HEK293 (cell line): ENCODE results near the gene ST3GAL2.

Experiments used
- CTCF ChIA-PET: fragments of 350-600 bp; formaldehyde crosslinking; extraction: SDS; loops from one replicate; lab custom pipeline; 2021; ENCODE audit warnings: antibody characterized with exemption; lab: Yijun Ruan, JAX
- POLR2A ChIA-PET: fragments of 300-600 bp; formaldehyde crosslinking; extraction: SDS; loops from one replicate; lab custom pipeline; 2020; ENCODE audit warnings: antibody characterized with exemption, inconsistent platforms; lab: Yijun Ruan, JAX
- H3K27ac ChIP-seq: fragments of 200-500 bp; sonication (Bioruptor generic); 2 replicates; pipeline ENCODE4 v1.5.1; 2014; ENCODE audit warnings: low read depth, low read length, control low read depth, inconsistent platforms; ENCODE audit errors: extremely low read depth
- H3K36me3 ChIP-seq, 2 experiments: fragments of 200-500 bp in 1 of 2; sonication (Bioruptor generic) in 1 of 2; 1 replicate in 1 of 2; 2 replicates in 1 of 2; pipeline ENCODE4 v1.5.1; 2014 to 2017; ENCODE audit warnings: inconsistent platforms in 2 of 2, low read length in 2 of 2; ENCODE audit not compliant: control insufficient read depth in 2 of 2, insufficient read depth in 1 of 2
- H3K4me1 ChIP-seq: fragments of 200-500 bp; sonication (Bioruptor generic); 2 replicates; pipeline ENCODE4 v1.5.1; 2014; ENCODE audit warnings: mild to moderate bottlenecking, low read length, inconsistent platforms; ENCODE audit not compliant: control insufficient read depth, insufficient read depth
- H3K4me3 ChIP-seq: 2 replicates; pipeline ENCODE4 v1.5.1; 2011; ENCODE audit warnings: low read depth, mild to moderate bottlenecking, control low read depth, low read length, moderate library complexity
- H3K9me3 ChIP-seq: fragments of 200-500 bp; sonication (Bioruptor generic); 2 replicates; pipeline ENCODE4 v1.5.1; 2014; ENCODE audit warnings: low read depth, low read length, inconsistent platforms; ENCODE audit not compliant: control insufficient read depth, insufficient read depth
- PRDM1 ChIP-seq: fragments of 450-650 bp; formaldehyde crosslinking; IDR thresholded peaks from 2 replicates; pipeline ENCODE4; 2016; ENCODE audit warnings: missing biosample characterization, missing genetic modification characterization
- RBAK ChIP-seq: fragments of 450-650 bp; formaldehyde crosslinking; IDR thresholded peaks from 2 replicates; pipeline ENCODE4 v1.5.1; 2016; ENCODE audit warnings: missing biosample characterization, missing genetic modification characterization
- SP7 ChIP-seq: fragments of 450-650 bp; formaldehyde crosslinking; IDR thresholded peaks from 2 replicates; pipeline ENCODE4 v1.5.1; 2016; ENCODE audit warnings: missing biosample characterization, missing genetic modification characterization
- ZBTB17 ChIP-seq: fragments of 450-650 bp; formaldehyde crosslinking; IDR thresholded peaks from 2 replicates; pipeline ENCODE4 v1.5.1; 2016; ENCODE audit warnings: missing biosample characterization, missing genetic modification characterization
- ZEB2 ChIP-seq: fragments of 450-650 bp; formaldehyde crosslinking; IDR thresholded peaks from 2 replicates; pipeline ENCODE4 v1.5.1; 2016; ENCODE audit warnings: missing biosample characterization, missing genetic modification characterization
- ZFP69B ChIP-seq: fragments of 450-650 bp; formaldehyde crosslinking; IDR thresholded peaks from 2 replicates; pipeline ENCODE4 v1.5.1; 2016; ENCODE audit warnings: missing biosample characterization, missing genetic modification characterization
- ZIC2 ChIP-seq: fragments of 450-650 bp; formaldehyde crosslinking; IDR thresholded peaks from 2 replicates; pipeline ENCODE4 v1.5.1; 2016; ENCODE audit warnings: missing biosample characterization, missing genetic modification characterization
- ZNF366 ChIP-seq: fragments of 450-650 bp; formaldehyde crosslinking; conservative IDR thresholded peaks from 2 replicates; pipeline ENCODE4 v1.5.1; 2016; ENCODE audit warnings: missing biosample characterization, missing genetic modification characterization
- ZNF600 ChIP-seq: fragments of 450-650 bp; formaldehyde crosslinking; IDR thresholded peaks from 2 replicates; pipeline ENCODE4 v1.5.1; 2016; ENCODE audit warnings: missing biosample characterization, missing genetic modification characterization
- ZNF654 ChIP-seq: fragments of 450-650 bp; formaldehyde crosslinking; IDR thresholded peaks from 2 replicates; pipeline ENCODE4 v1.5.1; 2016; ENCODE audit warnings: low read depth, missing biosample characterization, missing genetic modification characterization
- ZNF660 ChIP-seq: fragments of 450-650 bp; IDR thresholded peaks from 2 replicates; pipeline ENCODE4 v1.5.1; 2018; ENCODE audit warnings: missing biosample characterization, mild to moderate bottlenecking, missing genetic modification characterization
- TF ChIP-seq, protein P1 (sequence below): fragments of 450-650 bp; formaldehyde crosslinking; IDR thresholded peaks from 2 replicates; pipeline ENCODE4 v1.5.1; 2016; ENCODE audit warnings: missing biosample characterization, missing genetic modification characterization
- TF ChIP-seq, protein P2 (sequence below): fragments of 450-650 bp; formaldehyde crosslinking; IDR thresholded peaks from 2 replicates; pipeline ENCODE4 v1.5.1; 2017; ENCODE audit warnings: missing biosample characterization, missing genetic modification characterization
- TF ChIP-seq, protein P3 (sequence below): fragments of 450-650 bp; formaldehyde crosslinking; IDR thresholded peaks from 2 replicates; pipeline ENCODE4 v1.5.1; 2017; ENCODE audit warnings: missing biosample characterization, mild to moderate bottlenecking, missing genetic modification characterization, moderate library complexity

The ST3GAL2 gene

DNA sequence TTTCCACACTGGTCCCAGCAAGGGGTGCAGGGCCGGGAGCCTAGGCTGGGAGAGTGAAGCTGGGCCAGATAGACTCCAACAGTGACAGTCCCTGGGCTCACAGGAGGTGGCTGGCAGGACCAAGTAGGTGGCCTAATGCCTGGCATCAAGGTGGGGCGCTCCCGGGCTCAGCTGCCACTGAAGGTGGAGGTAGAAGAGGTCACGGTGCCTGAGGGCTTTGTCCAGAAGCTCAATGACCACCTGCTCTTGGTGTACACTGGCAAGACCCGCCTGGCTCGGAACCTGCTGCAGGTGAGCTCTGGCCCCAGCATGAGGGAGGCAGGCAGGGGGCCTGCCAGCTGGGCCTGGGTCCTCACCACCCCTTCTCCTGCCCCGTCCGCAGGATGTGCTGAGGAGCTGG, 39.3 kb upstream of the ST3GAL2 start:
- no peaks in the 10 kb centered on the region for H3K9me3 ChIP-seq
- H3K4me1 ChIP-seq, result peaks cover 2% of the 10 kb centered on the region; the same call in 1 of the 2 replicates
- H3K27ac ChIP-seq, result no peak overlapping the region
- POLR2A ChIA-PET, result interaction anchor here (3.4 kb wide), 1 partner anchor 97 kb away, joined by 17 read pairs; no protein-coding TSS in a partner anchor
- H3K4me3 ChIP-seq, result no peak overlapping the region
- TF ChIP-seq, protein P1, sequence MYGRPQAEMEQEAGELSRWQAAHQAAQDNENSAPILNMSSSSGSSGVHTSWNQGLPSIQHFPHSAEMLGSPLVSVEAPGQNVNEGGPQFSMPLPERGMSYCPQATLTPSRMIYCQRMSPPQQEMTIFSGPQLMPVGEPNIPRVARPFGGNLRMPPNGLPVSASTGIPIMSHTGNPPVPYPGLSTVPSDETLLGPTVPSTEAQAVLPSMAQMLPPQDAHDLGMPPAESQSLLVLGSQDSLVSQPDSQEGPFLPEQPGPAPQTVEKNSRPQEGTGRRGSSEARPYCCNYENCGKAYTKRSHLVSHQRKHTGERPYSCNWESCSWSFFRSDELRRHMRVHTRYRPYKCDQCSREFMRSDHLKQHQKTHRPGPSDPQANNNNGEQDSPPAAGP (tag by site-specific recombination), result no peak
- peak; percentile 88 for TF ChIP-seq ZIC2 (tag by site-specific recombination)
- H3K36me3 ChIP-seq, result peaks cover 0 to 58% of the 10 kb centered on the region in 2 experiments; a peak in 2 of 3 replicates
- CTCF ChIA-PET, result interaction anchor here (1.2 kb wide), 1 partner anchor 83 kb away, joined by 3 read pairs; no protein-coding TSS in a partner anchor

DNA sequence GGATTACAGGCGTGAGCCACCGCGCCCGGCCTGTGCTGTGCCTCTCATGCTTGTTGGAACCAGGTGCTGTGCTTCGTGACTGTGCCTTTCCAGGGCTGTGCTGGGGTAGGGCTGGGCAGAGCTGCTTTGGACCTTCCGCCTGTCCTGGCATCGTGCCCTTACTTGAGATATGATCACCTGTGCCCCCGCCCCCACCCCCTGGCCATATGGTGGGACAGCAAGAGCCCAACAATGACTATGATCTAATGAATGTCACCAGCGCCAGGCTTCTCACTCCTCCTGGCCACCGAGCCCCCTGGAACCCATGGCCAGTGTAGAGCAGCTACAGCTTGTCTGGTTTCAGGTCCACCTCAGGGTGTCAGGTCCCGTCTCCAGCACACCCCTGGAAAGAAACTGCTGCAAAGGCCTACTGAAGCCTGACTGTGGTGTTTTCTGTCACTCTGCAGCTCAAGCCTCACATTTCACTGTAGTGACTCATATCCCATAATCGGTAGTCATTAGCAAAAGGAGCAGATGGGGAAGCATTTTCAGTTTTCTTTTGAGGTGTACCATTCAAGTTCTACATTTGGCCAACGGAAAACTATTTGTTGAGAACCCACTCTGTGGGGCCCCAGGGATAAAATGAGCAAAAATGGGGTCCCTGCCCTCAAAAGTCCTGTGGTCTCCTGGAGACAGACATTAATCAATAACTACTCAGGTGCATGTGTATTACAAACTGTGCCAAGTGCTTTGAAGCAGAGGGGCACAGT, 37.5 kb upstream of the ST3GAL2 start:
- Histone ChIP-seq H3K27ac (no peak overlapping the region), H3K36me3 (peaks cover 0 to 46% of the 10 kb centered on the region in 2 experiments; a peak in 2 of 3 replicates), H3K4me3 (no peak overlapping the region), H3K9me3 (no peaks in the 10 kb centered on the region), H3K4me1 (peaks cover 2% of the 10 kb centered on the region; the same call in 1 of the 2 replicates)
- ChIA-PET POLR2A (interaction anchor here (0.7 to 3.4 kb wide), 2 partner anchors 23 to 95 kb away, joined by 3 to 17 read pairs; no protein-coding TSS in a partner anchor), CTCF (interaction anchor here (0.5 to 0.6 kb wide), 2 partner anchors 12 to 38 kb away, joined by 3 read pairs; no protein-coding TSS in a partner anchor)
- no peak for TF ChIP-seq ZFP69B (tag by site-specific recombination)
- TF ChIP-seq ZBTB17 (tag by site-specific recombination), result 0 out of 2 replicates have a peak, but pooled peaks have one; percentile 36
- peak; percentile 69 for TF ChIP-seq PRDM1 (tag by site-specific recombination)
- no peak for TF ChIP-seq ZNF654
- TF ChIP-seq, protein P2, sequence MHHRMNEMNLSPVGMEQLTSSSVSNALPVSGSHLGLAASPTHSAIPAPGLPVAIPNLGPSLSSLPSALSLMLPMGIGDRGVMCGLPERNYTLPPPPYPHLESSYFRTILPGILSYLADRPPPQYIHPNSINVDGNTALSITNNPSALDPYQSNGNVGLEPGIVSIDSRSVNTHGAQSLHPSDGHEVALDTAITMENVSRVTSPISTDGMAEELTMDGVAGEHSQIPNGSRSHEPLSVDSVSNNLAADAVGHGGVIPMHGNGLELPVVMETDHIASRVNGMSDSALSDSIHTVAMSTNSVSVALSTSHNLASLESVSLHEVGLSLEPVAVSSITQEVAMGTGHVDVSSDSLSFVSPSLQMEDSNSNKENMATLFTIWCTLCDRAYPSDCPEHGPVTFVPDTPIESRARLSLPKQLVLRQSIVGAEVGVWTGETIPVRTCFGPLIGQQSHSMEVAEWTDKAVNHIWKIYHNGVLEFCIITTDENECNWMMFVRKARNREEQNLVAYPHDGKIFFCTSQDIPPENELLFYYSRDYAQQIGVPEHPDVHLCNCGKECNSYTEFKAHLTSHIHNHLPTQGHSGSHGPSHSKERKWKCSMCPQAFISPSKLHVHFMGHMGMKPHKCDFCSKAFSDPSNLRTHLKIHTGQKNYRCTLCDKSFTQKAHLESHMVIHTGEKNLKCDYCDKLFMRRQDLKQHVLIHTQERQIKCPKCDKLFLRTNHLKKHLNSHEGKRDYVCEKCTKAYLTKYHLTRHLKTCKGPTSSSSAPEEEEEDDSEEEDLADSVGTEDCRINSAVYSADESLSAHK (tag by site-specific recombination), result 0 out of 2 replicates have a peak, but pooled peaks have one; percentile 52
- peak; percentile 49; the same call in 1 of the 2 replicates for TF ChIP-seq ZNF600 (tag by site-specific recombination)
- peak; percentile 37; the same call in 1 of the 2 replicates for TF ChIP-seq ZNF366 (tag by site-specific recombination)
- TF ChIP-seq ZNF660 (tag by site-specific recombination), result peak; percentile 68
- TF ChIP-seq ZEB2 (tag by site-specific recombination), result peak; percentile 32; the same call in 1 of the 2 replicates
- TF ChIP-seq, protein P3, sequence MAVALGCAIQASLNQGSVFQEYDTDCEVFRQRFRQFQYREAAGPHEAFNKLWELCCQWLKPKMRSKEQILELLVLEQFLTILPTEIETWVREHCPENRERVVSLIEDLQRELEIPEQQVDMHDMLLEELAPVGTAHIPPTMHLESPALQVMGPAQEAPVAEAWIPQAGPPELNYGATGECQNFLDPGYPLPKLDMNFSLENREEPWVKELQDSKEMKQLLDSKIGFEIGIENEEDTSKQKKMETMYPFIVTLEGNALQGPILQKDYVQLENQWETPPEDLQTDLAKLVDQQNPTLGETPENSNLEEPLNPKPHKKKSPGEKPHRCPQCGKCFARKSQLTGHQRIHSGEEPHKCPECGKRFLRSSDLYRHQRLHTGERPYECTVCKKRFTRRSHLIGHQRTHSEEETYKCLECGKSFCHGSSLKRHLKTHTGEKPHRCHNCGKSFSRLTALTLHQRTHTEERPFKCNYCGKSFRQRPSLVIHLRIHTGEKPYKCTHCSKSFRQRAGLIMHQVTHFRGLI, result peak; percentile 62
- TF ChIP-seq SP7 (tag by site-specific recombination), result peak; percentile 50
- TF ChIP-seq RBAK, result no peak
